HG02623 (cell line): ENCODE data around the gene PAQR4.

ENCODE experiments used
- ATAC-seq: cut with Tn5 transposase; IDR thresholded peaks from one replicate; pipeline ENCODE4 v1.9.1; 2021; ENCODE audit warnings: moderate library complexity; ENCODE audit not compliant: unreplicated experiment

Gene PAQR4

DNA sequence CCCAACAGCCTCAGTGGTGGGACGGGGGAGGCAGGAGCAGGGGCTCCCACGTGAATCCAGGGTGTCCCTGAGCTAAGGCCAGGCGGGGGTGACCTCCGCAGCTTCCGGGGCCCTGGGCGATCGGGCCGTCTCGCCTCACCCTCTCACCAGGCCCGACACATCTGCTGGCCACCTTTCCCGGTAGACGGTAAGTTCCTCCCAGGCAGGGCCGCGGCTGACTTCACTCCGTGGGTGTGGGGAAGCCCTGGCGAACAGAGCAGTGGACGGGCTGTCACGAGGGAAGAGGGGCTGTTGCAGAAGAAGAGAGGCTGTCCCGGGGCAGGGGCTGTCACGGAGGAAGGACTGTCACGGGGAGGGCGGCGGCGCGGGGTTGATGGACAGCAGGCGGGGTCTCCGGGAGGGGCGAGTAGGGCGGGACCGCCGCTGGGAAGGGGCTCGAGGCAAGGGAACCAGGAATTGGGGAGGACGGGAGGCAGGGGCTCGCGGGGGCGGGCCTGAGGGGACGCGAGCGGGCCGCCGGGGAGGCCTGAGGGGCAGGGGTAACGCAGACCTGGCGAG, 10.6 kb downstream of the PAQR4 start:
- ATAC-seq = no peak

DNA sequence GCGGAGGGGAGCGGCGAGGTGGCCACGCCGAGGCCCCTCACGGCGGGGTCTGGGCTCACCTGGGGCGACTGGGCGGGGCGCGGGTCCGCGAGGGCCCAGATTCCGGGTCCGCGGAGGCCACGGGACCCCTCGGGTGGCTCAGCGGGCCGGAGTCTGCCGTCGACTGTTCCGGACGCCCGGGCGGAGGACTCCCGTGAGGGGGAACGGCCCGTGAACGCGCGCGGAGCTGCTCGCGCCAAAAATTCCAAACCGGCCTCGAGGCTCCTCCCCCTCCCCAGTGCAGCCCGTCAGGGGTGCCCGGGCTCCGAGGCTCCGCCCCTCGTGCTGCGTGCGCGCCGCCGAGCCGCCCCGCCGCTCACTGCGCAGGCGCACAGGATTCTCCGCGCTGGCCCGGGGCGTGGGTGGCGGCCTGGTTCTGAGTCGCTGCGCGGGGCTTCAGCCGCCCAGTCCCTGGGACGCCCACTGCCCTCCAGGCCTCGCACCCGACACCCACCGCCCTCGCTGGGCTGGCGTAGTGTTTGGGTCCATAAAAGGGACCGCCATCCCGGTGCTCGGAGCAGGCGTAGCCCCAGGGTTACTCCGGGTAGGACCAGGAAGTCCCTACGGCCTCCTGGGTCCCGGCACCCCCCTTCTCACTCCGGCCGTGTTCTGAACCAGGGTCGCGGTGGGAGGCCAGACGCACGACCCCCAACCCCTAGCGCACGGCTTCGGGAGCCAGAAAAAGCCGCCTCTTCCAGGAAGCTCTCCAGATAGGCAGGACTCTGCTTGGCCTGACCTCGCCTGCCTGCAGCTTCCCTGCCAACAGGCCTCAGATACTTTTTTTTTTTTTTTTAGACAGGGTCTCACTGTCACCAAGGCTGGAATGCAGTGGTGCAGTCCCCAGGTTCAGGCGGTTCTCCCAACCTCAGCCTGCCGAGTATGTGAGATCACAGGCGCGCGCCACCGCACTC, 11.4 kb downstream of the PAQR4 start, which contains the start of gene PKMYT1:
TSS of gene PKMYT1 (minus strand) at position 220 of the 950 bp plus-strand sequence. CDS start 789 bp downstream, outside the sequence.
- ATAC-seq = peak; percentile 65

DNA sequence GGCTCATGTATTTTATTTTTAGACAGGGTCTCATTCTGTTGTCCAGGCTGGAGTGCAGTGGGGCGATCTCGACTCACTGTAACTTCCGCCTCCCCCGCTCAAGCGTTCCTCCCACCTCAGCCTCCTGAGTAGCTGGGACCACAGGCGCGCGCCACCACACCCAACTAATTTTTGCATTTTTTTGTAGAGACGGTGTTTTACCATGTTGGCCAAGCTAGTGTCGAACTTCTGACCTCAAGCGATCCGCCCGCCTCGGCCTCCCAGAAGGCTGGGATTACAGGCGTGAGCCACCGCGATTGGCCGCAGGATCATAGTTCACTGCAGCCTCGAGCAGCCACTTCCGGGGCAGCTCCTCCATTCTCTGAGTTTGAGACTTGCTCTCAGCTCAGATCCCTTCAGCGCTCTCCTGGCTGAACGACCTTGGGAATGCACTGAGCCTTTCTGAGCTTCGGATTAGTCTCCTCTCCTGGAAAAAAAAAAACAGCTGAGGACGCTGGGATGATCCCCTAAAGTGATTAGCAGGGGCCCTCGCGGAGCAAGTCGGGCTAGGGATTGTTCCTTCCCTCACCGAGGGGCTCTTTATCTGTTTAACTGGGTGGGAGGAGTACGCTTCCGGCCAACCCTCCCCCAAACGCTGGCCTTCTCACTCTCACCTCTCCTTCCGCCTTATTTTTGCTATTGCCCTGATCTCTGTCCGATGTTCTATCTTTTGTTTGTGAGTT, 12.2 kb downstream of the PAQR4 start:
- ATAC-seq = no peak

GRCh38 chr16:2981899-2982250, 12.7 kb downstream of the PAQR4 start:
- no peak for ATAC-seq

DNA sequence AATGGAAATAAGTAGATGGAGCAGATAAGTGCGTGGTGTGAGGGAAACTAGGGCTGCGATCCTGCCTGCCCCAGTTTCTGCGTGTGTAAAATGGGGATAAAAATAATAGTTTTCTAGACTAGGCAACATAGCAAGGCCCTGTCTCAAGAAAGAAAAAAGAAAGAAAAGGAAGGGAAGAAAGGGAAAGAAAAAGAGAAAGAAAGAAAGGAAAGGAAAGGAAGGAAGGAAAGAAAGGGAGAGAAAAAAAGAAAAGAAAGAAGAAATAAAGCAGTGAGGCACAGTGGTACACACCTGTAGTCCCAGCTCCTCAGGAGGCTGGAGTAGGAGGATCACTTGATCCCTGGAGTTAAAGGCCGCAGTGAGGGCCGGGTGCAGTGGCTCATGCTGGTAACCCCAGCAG, 13.3 kb downstream of the PAQR4 start:
- ATAC-seq = no peak

- no peak for ATAC-seq
Observed at GRCh38 chr16:2983706-2984136, 14.6 kb downstream of the PAQR4 start.

DNA sequence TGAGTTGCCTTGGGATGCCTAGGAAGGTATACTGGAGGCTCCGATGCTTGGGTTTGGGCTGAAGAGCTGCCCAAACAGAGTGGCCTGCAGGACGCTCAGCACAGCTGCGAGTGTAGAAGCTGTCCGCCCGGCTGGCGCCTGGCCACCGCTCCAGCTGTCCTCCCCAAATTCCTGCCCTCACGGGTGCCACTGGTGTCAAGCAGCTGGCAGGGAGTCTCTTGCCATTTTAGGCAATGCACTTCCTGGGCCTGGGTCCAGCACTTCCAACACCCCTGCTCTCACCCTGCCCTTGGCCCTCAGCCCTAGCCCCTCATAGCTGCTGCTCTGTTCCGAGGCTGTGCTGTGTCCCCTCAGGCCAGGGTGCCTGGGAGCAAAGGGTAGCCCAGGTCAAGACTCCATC, 16.3 kb downstream of the PAQR4 start:
- ATAC-seq = no peak

GRCh38 chr16:2985893-2986355, 16.8 kb downstream of the PAQR4 start:
- ATAC-seq = no peak

GRCh38 chr16:2986623-2987188, 17.6 kb downstream of the PAQR4 start:
- ATAC-seq = no peak

DNA sequence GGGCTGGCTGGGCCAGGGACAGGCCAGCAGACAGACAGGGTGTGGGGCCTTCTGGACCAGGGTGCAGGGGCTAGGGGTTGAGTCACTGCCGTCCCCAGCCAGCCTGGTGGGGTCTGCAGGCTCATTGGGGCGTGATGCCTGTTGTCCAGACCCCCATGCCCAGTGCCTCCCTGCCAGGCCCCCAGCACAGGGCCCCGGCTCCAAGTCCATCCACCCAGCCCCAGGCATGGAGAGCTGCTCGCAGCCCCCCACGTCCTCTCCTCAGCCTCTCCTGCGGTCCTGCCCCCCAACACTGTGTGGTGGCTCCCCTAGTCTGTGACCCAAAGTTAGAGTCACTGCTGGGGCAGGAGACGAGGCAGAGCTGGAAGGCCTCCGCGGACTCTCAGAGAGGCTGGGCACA, 18.1 kb downstream of the PAQR4 start:
- ATAC-seq = no peak

DNA sequence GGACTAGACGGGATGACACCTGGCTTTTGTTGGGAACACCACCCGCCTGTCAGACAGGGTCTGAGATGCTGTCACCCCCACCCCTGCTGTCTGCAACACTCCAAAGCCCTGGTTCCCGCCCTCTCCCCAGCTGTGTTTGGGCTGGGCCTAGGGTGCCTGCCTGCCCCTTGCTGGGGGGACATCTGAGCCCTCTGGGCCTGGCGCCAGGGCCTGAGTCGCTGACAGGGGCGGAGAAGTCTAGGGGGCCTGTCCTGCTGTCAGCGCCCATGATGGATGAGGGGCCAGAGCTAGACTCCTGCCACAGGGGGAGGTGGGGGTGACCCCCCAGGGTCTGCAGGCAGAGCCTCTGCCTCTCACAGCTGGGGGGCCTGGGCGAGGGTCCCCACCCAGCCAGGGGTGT, 18.7 kb downstream of the PAQR4 start:
- no peak for ATAC-seq

DNA sequence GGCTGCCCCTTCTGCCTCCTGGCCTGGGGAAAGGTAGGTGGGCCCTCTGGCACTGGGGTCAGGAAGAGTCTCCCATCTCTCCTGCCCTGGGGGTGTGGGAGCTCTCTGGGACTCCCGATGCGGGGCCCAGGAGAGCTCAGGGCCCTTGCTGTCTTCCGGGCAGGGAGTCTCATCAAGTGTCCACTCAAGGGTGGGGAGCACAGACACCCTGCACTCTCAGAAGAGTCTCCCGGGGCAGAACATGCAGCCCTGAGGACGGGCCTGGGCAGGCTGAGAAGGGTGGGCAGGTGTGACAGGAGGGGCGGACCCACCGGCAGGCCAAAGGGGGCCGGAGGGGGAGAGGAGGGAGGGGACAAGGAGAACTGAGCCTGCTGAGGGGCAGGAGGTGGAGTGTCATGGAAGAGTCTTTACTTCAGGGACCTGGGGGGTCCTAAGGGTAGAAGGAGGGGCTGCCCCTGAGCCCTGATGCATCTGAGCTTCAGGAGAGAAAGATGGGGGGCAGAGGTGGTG, 19.5 kb downstream of the PAQR4 start:
- ATAC-seq = no peak

DNA sequence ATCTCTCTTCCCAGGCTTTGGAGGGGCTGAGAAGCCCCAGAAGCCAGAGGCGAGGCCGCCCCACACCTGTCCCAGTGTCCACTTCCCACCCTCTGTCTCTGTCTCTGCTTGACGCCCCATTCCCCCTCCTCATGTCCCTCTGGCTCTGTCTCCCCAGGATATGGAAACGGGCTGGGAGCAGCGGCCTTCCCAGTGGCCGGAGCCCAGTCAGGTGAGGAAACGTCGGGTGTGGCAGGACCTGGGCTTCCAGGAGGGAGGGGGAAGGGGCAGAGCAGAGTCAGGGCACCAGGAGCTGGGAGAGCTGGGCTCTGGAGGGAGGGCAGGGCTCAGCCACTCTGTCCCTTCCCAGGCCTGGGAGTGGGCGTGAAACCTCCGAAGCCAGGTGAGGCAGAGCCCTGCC, 21.7 kb downstream of the PAQR4 start:
- no peak for ATAC-seq

DNA sequence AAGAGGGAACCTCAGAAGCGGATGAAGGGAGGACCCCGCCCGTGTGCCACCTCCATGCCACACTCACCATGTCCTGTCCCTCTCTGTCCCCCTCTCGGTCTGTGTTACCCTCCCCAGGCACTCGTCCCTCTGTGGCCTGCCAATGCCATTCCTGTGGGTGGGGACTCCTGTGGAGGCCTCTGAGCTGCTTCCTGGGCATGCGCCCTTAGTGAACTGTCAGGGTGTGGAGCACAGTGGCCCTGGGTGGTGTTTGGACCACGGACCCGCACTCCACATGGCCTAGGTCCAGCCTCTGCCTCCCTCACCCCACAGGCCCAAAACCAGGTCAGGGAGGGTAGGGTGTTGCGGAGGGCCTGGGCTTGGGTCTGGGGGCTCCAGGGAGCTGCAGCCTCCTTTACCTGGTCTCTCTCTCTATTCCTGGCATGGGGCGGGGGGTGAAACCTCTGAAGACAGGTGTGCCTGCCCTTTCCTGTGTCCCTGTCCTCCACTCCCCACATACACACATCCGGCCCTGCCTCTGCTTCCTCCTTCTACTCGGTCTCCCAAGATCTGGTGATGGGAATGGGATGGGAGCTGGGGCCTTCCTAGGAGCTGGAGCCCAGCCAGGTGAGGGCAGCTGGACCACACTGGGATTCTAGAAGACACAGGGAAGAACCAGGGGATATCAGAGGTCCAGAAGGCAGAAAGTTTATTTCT, 22.6 kb downstream of the PAQR4 start:
- no peak for ATAC-seq

- ATAC-seq = no peak
Observed at GRCh38 chr16:2992383-2993081, 23.4 kb downstream of the PAQR4 start.

GRCh38 chr16:2996298-2996697, 27.1 kb downstream of the PAQR4 start:
- ATAC-seq = no peak

- no peak for ATAC-seq
Observed at GRCh38 chr16:2999929-3000328, 30.8 kb downstream of the PAQR4 start.

GRCh38 chr16:3000540-3000939, 31.4 kb downstream of the PAQR4 start:
- ATAC-seq = no peak

GRCh38 chr16:3001316-3001715, 32.2 kb downstream of the PAQR4 start:
- no peak for ATAC-seq
